K562 (cell line): ENCODE measurements around the gene SMC4. TPM values are rescaled to one million over a fixed set of nuclear protein-coding genes. Genes with fewer than 3 reads are reported as not detected.

Experiments
- DACH1 ChIP-seq: fragments of 450-650 bp; IDR thresholded peaks from 2 replicates; pipeline ENCODE4 v1.6.1; 2018; ENCODE audit not compliant: partially characterized antibody
- L3MBTL2 ChIP-seq: fragments of 450-650 bp; IDR thresholded peaks from 2 replicates; pipeline ENCODE4 v1.6.1; 2016; ENCODE audit warnings: mild to moderate bottlenecking, moderate library complexity
- RBBP5 ChIP-seq: fragments of 200-600 bp; sonication (generic); IDR thresholded peaks from 2 replicates; pipeline ENCODE4 v1.6.1; 2012; ENCODE audit warnings: borderline replicate concordance, mild to moderate bottlenecking, low read length, control low read depth, inconsistent platforms; ENCODE audit not compliant: insufficient read depth, poor library complexity, severe bottlenecking
- ZNF23 ChIP-seq: fragments of 250-450 bp; sonication (Bioruptor Pico); IDR thresholded peaks from 2 replicates; pipeline ENCODE4 v1.4.0; 2020; ENCODE audit warnings: mild to moderate bottlenecking
- ZNF668 ChIP-seq: fragments of 250-450 bp; sonication (Bioruptor Pico); IDR thresholded peaks from 2 replicates; pipeline ENCODE4 v1.8.0; 2022; ENCODE audit warnings: mild to moderate bottlenecking, inconsistent platforms
- polyA plus RNA-seq, 8 experiments: library from polyadenylated mRNA; depleted of rRNA in 4 of 8; stranded (reverse) in 5 of 8; unstranded in 3 of 8; fragments of >200 nt; fragmentation: Nextera tagmentation in 2 of 8; fragmentation: Illumina TruSeq in 1 of 8; extraction: Ambion mirVana in 2 of 8; extraction: Trizol in 1 of 8; gene quantifications; 2 replicates each; pipeline versions ENCODE4 v1.2.1 to v1.2.3, GENCODE V29; 2011 to 2014; ENCODE audit warnings: inconsistent platforms in 1 of 8, missing spikeins in 1 of 8
- total RNA-seq, 7 experiments: library from RNA; depleted of rRNA in 6 of 7; stranded (reverse); fragments of >200 nt in 6 of 7; fragmentation: Illumina TruSeq in 2 of 7; extraction: Trizol in 2 of 7; gene quantifications; 2 replicates each; pipeline versions ENCODE4 v1.2.1 to v1.2.3, GENCODE V29; 2011 to 2021; ENCODE audit warnings: low replicate concordance in 1 of 7
- TF ChIP-seq, protein P1 (sequence below): fragments of 200-600 bp; sonication (generic); IDR thresholded peaks from one replicate; pipeline ENCODE4 v1.6.1; 2012; ENCODE audit warnings: mild to moderate bottlenecking, low read depth, low read length, inconsistent platforms
- TF ChIP-seq, protein P2 (sequence below), 2 experiments: fragments of 450-650 bp in 1 of 2; sonication (generic) in 1 of 2; formaldehyde crosslinking in 1 of 2; IDR thresholded peaks; 2 replicates each; pipeline versions ENCODE4 v1.7.1 to v1.9.0; 2016 to 2022; ENCODE audit warnings: inconsistent platforms in 1 of 2, mild to moderate bottlenecking in 1 of 2, missing genetic modification reagents in 1 of 2

SMC4 gene
- total and polyA plus RNA-seq, 9 of the 15 experiments (the other 6 are each of a cell fraction or from before 2014, with no cell fraction given): 87.9 to 347 (median 176) TPM

DNA sequence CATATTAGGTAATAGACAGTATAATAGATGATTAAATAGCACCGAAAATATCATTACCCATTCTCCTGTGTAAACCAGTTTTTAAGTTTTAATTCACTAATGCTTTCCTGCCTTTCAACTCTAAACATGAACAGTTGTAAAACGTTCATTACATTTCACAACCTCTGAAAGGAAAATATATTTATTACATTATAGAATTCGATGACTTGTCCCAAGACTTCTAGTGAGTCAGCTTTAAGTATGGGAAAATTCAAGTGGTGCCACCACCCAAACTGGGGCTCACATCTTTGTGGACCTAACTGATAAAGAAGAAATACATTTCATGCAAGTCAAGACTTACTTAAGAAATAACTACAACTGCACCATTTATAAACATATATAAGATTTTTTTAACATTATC, 48.1 kb downstream of the SMC4 start (continued):
- TF ChIP-seq, protein P1, sequence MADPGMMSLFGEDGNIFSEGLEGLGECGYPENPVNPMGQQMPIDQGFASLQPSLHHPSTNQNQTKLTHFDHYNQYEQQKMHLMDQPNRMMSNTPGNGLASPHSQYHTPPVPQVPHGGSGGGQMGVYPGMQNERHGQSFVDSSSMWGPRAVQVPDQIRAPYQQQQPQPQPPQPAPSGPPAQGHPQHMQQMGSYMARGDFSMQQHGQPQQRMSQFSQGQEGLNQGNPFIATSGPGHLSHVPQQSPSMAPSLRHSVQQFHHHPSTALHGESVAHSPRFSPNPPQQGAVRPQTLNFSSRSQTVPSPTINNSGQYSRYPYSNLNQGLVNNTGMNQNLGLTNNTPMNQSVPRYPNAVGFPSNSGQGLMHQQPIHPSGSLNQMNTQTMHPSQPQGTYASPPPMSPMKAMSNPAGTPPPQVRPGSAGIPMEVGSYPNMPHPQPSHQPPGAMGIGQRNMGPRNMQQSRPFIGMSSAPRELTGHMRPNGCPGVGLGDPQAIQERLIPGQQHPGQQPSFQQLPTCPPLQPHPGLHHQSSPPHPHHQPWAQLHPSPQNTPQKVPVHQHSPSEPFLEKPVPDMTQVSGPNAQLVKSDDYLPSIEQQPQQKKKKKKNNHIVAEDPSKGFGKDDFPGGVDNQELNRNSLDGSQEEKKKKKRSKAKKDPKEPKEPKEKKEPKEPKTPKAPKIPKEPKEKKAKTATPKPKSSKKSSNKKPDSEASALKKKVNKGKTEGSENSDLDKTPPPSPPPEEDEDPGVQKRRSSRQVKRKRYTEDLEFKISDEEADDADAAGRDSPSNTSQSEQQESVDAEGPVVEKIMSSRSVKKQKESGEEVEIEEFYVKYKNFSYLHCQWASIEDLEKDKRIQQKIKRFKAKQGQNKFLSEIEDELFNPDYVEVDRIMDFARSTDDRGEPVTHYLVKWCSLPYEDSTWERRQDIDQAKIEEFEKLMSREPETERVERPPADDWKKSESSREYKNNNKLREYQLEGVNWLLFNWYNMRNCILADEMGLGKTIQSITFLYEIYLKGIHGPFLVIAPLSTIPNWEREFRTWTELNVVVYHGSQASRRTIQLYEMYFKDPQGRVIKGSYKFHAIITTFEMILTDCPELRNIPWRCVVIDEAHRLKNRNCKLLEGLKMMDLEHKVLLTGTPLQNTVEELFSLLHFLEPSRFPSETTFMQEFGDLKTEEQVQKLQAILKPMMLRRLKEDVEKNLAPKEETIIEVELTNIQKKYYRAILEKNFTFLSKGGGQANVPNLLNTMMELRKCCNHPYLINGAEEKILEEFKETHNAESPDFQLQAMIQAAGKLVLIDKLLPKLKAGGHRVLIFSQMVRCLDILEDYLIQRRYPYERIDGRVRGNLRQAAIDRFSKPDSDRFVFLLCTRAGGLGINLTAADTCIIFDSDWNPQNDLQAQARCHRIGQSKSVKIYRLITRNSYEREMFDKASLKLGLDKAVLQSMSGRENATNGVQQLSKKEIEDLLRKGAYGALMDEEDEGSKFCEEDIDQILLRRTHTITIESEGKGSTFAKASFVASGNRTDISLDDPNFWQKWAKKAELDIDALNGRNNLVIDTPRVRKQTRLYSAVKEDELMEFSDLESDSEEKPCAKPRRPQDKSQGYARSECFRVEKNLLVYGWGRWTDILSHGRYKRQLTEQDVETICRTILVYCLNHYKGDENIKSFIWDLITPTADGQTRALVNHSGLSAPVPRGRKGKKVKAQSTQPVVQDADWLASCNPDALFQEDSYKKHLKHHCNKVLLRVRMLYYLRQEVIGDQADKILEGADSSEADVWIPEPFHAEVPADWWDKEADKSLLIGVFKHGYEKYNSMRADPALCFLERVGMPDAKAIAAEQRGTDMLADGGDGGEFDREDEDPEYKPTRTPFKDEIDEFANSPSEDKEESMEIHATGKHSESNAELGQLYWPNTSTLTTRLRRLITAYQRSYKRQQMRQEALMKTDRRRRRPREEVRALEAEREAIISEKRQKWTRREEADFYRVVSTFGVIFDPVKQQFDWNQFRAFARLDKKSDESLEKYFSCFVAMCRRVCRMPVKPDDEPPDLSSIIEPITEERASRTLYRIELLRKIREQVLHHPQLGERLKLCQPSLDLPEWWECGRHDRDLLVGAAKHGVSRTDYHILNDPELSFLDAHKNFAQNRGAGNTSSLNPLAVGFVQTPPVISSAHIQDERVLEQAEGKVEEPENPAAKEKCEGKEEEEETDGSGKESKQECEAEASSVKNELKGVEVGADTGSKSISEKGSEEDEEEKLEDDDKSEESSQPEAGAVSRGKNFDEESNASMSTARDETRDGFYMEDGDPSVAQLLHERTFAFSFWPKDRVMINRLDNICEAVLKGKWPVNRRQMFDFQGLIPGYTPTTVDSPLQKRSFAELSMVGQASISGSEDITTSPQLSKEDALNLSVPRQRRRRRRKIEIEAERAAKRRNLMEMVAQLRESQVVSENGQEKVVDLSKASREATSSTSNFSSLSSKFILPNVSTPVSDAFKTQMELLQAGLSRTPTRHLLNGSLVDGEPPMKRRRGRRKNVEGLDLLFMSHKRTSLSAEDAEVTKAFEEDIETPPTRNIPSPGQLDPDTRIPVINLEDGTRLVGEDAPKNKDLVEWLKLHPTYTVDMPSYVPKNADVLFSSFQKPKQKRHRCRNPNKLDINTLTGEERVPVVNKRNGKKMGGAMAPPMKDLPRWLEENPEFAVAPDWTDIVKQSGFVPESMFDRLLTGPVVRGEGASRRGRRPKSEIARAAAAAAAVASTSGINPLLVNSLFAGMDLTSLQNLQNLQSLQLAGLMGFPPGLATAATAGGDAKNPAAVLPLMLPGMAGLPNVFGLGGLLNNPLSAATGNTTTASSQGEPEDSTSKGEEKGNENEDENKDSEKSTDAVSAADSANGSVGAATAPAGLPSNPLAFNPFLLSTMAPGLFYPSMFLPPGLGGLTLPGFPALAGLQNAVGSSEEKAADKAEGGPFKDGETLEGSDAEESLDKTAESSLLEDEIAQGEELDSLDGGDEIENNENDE: no peak
- no peak for TF ChIP-seq RBBP5
- TF ChIP-seq, protein P2, sequence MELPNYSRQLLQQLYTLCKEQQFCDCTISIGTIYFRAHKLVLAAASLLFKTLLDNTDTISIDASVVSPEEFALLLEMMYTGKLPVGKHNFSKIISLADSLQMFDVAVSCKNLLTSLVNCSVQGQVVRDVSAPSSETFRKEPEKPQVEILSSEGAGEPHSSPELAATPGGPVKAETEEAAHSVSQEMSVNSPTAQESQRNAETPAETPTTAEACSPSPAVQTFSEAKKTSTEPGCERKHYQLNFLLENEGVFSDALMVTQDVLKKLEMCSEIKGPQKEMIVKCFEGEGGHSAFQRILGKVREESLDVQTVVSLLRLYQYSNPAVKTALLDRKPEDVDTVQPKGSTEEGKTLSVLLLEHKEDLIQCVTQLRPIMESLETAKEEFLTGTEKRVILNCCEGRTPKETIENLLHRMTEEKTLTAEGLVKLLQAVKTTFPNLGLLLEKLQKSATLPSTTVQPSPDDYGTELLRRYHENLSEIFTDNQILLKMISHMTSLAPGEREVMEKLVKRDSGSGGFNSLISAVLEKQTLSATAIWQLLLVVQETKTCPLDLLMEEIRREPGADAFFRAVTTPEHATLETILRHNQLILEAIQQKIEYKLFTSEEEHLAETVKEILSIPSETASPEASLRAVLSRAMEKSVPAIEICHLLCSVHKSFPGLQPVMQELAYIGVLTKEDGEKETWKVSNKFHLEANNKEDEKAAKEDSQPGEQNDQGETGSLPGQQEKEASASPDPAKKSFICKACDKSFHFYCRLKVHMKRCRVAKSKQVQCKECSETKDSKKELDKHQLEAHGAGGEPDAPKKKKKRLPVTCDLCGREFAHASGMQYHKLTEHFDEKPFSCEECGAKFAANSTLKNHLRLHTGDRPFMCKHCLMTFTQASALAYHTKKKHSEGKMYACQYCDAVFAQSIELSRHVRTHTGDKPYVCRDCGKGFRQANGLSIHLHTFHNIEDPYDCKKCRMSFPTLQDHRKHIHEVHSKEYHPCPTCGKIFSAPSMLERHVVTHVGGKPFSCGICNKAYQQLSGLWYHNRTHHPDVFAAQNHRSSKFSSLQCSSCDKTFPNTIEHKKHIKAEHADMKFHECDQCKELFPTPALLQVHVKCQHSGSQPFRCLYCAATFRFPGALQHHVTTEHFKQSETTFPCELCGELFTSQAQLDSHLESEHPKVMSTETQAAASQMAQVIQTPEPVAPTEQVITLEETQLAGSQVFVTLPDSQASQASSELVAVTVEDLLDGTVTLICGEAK (IDR thresholded peaks at IDR 0.05): 0 out of 2 replicates have a peak, but pooled peaks have one; percentile 20
- TF ChIP-seq, protein P2 (CRISPR knock-in tag; IDR thresholded peaks at IDR 0.05): no peak
- TF ChIP-seq DACH1: no peak
- TF ChIP-seq ZNF23: no peak
- TF ChIP-seq ZNF668 (CRISPR knock-in tag): no peak
- TF ChIP-seq L3MBTL2: no peak
